ENCODE data around the gene MAFG. TPM values are rescaled to one million over a fixed set of nuclear protein-coding genes. Genes with fewer than 3 reads are reported as not detected.

The MAFG gene
- polyA plus RNA-seq, 4 donors: 9.6 to 14.8 (median 12.0) TPM

- no peak for DNase-seq (ENCODE audit: low read depth in 4 of 4, low spot score in 3 of 4)
These were observed 26.1 kb downstream of the MAFG start for GRCh38 chr17:81901167-81902022.

- no peak for DNase-seq (ENCODE audit: low read depth in 4 of 4, low spot score in 3 of 4)
These were observed 27.2 kb downstream of the MAFG start for GRCh38 chr17:81900181-81900820.

GRCh38 chr17:81899514-81900166 lies 27.9 kb downstream of the MAFG start:
- DNase-seq (ENCODE audit: low read depth in 4 of 4, low spot score in 3 of 4): no peak

GRCh38 chr17:81898885-81899284 lies 28.6 kb downstream of the MAFG start:
- DNase-seq (ENCODE audit: low read depth in 4 of 4, low spot score in 3 of 4): no peak

- DNase-seq (ENCODE audit: low read depth in 4 of 4, low spot score in 3 of 4): no peak
These were observed 29.3 kb downstream of the MAFG start for GRCh38 chr17:81898029-81898866.

- no peak for DNase-seq (ENCODE audit: low read depth in 4 of 4, low spot score in 3 of 4)
These were observed 32.1 kb downstream of the MAFG start for GRCh38 chr17:81895400-81895799.

GRCh38 chr17:81891303-81891552 lies 36.3 kb downstream of the MAFG start:
- no peak for DNase-seq (ENCODE audit: low read depth in 4 of 4, low spot score in 3 of 4)

- no peak for DNase-seq (ENCODE audit: low read depth in 4 of 4, low spot score in 3 of 4)
These were observed 36.9 kb downstream of the MAFG start for GRCh38 chr17:81890447-81891302.

GRCh38 chr17:81889602-81890001 lies 37.9 kb downstream of the MAFG start:
- DNase-seq (ENCODE audit: low read depth in 4 of 4, low spot score in 3 of 4): no peak

- no peak for DNase-seq (ENCODE audit: low read depth in 4 of 4, low spot score in 3 of 4)
These were observed 38.4 kb downstream of the MAFG start for GRCh38 chr17:81888988-81889595.

- no peak for DNase-seq (ENCODE audit: low read depth in 4 of 4, low spot score in 3 of 4)
These were observed 39.2 kb downstream of the MAFG start for GRCh38 chr17:81888105-81888987.

GRCh38 chr17:81885869-81886548 lies 41.5 kb downstream of the MAFG start:
- no peak for DNase-seq (ENCODE audit: low read depth in 4 of 4, low spot score in 3 of 4)

GRCh38 chr17:81885454-81885853 lies 42.1 kb downstream of the MAFG start:
- no peak for DNase-seq (ENCODE audit: low read depth in 4 of 4, low spot score in 3 of 4)

- DNase-seq (ENCODE audit: low read depth in 4 of 4, low spot score in 3 of 4): no peak
These were observed 42.6 kb downstream of the MAFG start for GRCh38 chr17:81884968-81885367.

GRCh38 chr17:81884520-81884919 lies 43.0 kb downstream of the MAFG start:
- no peak for DNase-seq (ENCODE audit: low read depth in 4 of 4, low spot score in 3 of 4)

- no peak for DNase-seq (ENCODE audit: low read depth in 4 of 4, low spot score in 3 of 4)
These were observed 48.4 kb downstream of the MAFG start for GRCh38 chr17:81879121-81879520.

- DNase-seq (ENCODE audit: low read depth in 4 of 4, low spot score in 3 of 4): no peak
These were observed 49.2 kb downstream of the MAFG start for GRCh38 chr17:81878294-81878693.

- no peak for DNase-seq (ENCODE audit: low read depth in 4 of 4, low spot score in 3 of 4)
These were observed 50.0 kb downstream of the MAFG start for GRCh38 chr17:81877569-81877968.

Data from left renal pelvis (tissue), 4 donors.